ENCODE measurements around the gene ANKRD44. TPM values are rescaled to one million over a fixed set of nuclear protein-coding genes. Genes with fewer than 3 reads are reported as not detected.

The ANKRD44 gene
- total RNA-seq, 1 donor from 2014 or later = 14.2 TPM

GRCh38 chr2:197158591-197159550 is 151.7 kb downstream of the ANKRD44 start:
- Mint-ChIP-seq H3K4me3 (no peak overlapping the region), H3K36me3 (no peaks in the 10 kb centered on the region), H3K27me3 (no peaks in the 10 kb centered on the region), H3K27ac (no peak overlapping the region), H3K9me3 (no peaks in the 10 kb centered on the region), H3K4me1 (ENCODE audit: unreplicated experiment) (peaks cover 6% of the 10 kb centered on the region)
- no peak for DNase-seq (ENCODE audit: extremely low spot score, unreplicated experiment)
- TF ChIP-seq CTCF (conservative IDR thresholded peaks at IDR 0.05) = no peak

GRCh38 chr2:197157879-197158537 is 152.6 kb downstream of the ANKRD44 start:
- DNase-seq (ENCODE audit: extremely low spot score, unreplicated experiment) = no peak
- no peaks in the 10 kb centered on the region for H3K27me3 Mint-ChIP-seq
- no peaks in the 10 kb centered on the region for H3K9me3 Mint-ChIP-seq
- no peaks in the 10 kb centered on the region for H3K36me3 Mint-ChIP-seq
- no peak for TF ChIP-seq CTCF (conservative IDR thresholded peaks at IDR 0.05)
- no peak overlapping the region for H3K27ac Mint-ChIP-seq
- no peak overlapping the region for H3K4me3 Mint-ChIP-seq
- peaks cover 6% of the 10 kb centered on the region for H3K4me1 Mint-ChIP-seq (ENCODE audit: unreplicated experiment)

GRCh38 chr2:197156771-197157170 is 153.8 kb downstream of the ANKRD44 start:
- H3K27me3 Mint-ChIP-seq = no peaks in the 10 kb centered on the region
- no peaks in the 10 kb centered on the region for H3K9me3 Mint-ChIP-seq
- H3K36me3 Mint-ChIP-seq = no peaks in the 10 kb centered on the region
- TF ChIP-seq CTCF (conservative IDR thresholded peaks at IDR 0.05) = no peak
- no peak for DNase-seq (ENCODE audit: extremely low spot score, unreplicated experiment)
- no peak overlapping the region for H3K4me3 Mint-ChIP-seq
- H3K27ac Mint-ChIP-seq = no peak overlapping the region
- peaks cover 13% of the 10 kb centered on the region for H3K4me1 Mint-ChIP-seq (ENCODE audit: unreplicated experiment)

DNA sequence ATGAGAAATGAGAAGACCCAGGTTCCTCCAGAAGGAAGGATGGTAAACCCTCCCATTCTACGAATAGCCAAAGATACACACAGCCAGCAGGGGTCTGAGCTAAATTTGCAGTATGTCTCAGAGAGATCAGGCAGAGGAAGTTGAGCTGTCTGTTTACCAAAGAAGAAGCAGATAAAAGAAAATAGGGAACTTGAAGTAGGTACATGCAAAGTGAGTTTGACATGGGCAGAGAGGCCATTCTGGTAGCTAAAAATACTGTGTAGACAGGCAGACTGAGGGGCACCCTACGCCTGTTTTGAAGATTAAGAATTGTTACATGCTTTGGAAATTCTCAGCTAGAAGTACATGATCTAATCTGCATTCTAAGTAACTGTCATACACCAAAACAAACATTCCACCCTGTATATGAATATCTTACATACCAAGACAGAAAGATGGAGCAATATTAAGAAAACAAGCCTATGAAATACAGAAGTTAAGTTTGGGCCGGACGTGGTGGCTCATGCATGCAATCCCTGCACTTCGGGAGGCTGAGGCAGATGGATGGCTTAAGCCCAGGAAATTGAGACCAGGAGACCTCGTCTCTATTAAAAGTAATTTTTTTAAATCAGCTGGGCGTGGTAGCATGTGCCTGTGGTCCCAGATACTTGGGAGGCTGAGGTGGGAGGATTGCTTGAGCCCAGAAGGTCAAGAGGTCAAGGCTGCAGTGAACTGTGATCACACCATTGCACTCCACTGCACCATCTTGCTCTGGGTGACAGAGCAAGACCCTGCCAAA is 157.9 kb downstream of the ANKRD44 start:
- Mint-ChIP-seq H3K27ac (no peak overlapping the region), H3K36me3 (no peaks in the 10 kb centered on the region), H3K4me1 (ENCODE audit: unreplicated experiment) (peaks cover 7% of the 10 kb centered on the region), H3K27me3 (no peaks in the 10 kb centered on the region), H3K4me3 (no peak overlapping the region), H3K9me3 (peaks cover 4% of the 10 kb centered on the region)
- DNase-seq (ENCODE audit: extremely low spot score, unreplicated experiment) = no peak
- TF ChIP-seq CTCF (conservative IDR thresholded peaks at IDR 0.05) = no peak

DNA sequence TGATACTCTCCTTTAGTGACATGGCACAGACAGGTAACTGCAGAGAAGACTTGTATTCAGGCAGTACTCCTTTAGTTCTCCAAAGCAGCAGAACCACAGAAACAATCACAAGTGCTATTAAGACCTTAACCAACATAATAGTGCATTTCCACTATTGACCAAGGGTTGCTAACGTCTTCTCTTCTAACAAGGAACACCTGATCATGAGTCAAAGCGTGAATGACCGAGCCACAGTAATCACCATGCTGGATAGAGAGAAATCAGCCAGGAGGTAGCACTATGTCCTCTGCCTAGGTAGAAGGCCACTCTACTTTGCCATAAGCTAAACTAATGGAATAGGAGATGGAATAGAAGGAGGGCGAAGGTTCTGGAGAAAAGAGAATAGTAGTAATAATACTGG is 161.0 kb downstream of the ANKRD44 start:
- Mint-ChIP-seq H3K36me3 (no peaks in the 10 kb centered on the region), H3K27ac (no peak overlapping the region)
- TF ChIP-seq CTCF (conservative IDR thresholded peaks at IDR 0.05) = no peak

More for the DNA sequence above, 161.0 kb downstream of the ANKRD44 start:
- DNase-seq (ENCODE audit: extremely low spot score, unreplicated experiment) = no peak
- Mint-ChIP-seq H3K4me1 (ENCODE audit: unreplicated experiment) (peaks cover 19% of the 10 kb centered on the region), H3K4me3 (no peak overlapping the region), H3K27me3 (no peaks in the 10 kb centered on the region), H3K9me3 (peaks cover 4% of the 10 kb centered on the region)
